Activated T-cell treated with anti-CD3 and anti-CD28 coated beads for 1 hour (primary cell): Measurements from ENCODE around the gene DDC.
"Not testable (repeated sequence)": the region's sequence is repeated elsewhere in the genome, so short reads cannot be mapped to it uniquely, and the experiment has no call there.

Experiments used
- DNase-seq: peaks from one replicate; pipeline ENCODE4 v3.0.0-alpha.2; 2020; ENCODE audit warnings: low read depth

Gene DDC

DNA sequence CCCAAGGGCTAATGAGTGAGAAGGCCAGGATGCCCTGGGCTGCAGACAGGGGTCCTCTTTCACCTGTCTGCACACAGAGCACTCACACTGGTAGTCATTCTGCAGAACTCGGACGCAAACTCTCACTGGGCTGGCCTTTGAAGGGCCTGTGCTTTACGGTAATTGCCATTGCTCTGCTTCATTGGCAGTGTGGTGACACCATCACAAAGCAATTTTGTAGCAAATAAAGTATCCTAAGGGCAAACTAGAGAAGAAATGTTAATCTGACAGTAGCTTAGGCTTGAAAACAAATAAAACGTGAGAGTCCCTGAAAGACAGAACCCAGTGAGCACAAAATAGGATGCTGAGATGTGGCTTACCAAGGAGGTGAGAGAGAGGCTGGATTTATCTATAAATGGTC lies 84.4 kb downstream of the DDC start:
- DNase-seq, result no peak

DNA sequence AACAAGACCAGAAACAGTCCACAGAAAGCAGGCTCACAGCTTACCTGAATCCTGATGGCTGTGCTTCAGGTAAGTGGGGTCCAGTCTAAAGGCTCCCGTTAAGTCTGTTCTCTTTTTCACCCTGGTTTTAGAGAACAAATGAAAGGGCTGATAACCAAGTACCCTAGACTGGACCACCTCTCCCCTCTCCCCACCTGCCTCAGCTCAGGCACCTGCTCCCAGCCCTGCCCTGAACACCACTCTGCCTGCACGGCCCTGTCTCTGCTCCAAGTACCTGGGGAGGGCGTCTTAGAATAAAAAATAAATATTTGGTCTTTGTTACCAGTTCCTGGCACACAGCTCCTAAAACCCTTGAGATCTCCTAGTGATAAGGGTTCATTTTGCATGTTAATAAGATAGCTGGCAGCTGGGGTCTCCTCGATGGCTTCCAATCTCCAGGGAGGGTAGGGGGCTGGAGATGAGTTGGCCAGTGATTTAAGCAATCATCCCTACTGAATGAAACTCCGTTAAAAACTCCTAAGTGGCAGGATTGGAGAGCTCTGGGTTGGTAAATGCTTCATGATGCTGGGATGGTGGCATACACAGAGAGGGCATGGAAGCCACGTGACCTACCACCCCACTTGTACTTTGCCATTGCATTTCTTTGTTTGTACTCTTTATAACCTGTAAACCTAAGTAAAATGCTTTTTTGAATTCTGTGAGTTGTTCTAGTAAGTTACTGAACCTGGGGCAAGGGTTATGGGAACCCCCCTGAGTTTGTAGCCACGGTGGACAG lies 85.3 kb downstream of the DDC start:
- DNase-seq, result no peak

DNA sequence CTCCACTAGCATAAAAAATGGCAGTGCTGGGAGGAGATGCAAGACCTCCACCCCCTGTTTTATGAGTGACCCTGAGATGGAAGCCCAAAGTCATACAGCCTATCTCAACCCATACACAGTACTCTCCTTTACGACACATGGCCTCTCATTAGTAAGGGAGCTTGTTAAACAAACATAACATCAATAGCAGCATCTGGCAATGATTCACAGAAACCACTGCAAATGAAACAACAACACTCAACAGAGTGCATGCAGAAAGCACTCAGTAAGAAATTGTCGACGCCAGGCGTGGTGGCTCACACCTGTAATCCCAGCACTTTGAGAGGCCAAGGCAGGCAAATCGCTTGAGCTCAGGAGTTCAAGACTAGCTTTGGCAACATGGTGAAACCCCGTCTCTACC lies 87.6 kb downstream of the DDC start:
- no peak for DNase-seq

DNA sequence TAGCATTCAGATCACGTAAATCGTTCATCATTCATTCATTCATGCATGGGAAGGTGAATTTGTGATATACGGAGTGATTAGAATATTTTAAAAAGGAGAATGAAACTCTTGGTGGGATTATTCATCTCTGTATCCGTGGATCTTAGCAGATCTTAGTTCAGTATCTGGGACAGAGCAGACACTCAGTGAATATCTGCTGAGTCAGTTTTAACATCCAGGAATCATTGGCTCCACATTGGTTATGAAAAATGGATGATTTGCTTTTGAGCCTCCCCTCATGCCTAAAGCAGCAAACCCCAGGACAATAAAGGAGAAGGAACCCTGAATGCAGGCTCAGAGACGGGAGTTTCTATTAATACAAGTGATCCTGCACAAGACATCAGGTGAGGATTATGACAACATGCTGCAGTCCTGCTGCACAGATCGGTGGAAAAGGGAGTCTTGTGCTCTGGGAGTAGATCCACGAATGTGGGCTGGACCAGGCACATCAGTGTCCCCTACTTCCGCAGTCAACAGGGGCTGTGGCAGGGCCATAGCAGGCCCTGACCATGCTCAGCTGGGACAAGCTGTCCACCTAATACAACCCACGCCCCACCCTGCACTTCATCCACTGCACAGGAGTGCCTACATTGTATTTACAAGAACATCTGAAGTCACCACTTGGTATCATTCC lies 88.1 kb downstream of the DDC start:
- no peak for DNase-seq

DNA sequence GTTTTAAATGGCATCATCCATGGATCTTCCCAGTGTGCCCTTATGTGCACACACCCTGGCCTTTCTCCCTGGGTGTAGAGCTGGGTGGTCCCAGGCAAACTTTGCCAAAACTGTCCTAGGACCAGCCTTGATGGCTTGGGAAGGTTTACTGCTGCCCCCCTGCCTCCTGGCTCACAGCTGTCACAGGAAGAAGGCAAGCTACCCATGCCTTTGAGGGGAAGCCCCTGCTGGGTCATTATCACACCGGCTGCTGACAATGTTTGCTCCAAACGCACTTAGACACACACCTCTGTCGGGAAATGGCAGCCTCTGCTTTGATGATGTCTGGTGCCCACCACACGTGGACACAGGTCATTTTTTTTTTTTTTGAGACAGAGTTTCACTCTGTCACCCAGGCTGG lies 89.9 kb downstream of the DDC start:
- DNase-seq, result no peak

DNA sequence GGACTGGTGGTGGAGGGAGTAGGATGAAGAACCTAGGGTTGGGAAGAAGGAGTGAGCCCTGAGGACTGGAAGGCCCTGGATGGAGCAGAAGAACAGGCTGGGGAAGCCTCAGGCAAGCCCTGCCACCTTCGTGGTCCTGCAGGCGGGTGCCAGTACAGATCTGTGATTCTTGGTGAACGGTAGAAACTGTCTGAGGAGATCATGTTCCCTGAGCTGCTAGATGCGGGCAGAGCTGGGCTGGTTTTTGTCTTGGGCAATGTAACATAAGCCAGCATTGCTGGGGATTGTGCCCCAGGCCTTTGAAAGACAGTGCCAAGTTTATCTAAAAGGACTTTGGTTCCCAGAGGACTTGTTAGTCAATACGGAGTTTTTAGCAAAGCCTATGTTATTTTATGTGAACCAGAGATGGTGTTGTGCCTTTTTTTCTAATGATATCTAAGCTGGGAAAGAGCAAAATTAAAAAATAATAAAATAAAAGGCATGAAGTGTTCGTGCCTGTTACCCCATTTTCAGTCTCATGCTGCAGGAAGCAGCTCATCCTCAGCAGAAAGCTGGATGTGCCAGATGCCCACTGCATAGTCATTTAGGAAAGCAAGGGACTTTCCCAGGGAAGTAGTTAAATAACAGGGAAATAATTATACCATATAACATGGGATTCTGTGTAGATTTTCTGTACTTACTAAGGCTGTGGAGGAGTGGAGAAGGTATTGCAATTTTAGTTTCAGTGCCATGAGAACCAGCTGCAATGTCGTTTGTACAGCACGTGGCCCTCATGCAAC lies 90.6 kb downstream of the DDC start:
- DNase-seq, result no peak

DNA sequence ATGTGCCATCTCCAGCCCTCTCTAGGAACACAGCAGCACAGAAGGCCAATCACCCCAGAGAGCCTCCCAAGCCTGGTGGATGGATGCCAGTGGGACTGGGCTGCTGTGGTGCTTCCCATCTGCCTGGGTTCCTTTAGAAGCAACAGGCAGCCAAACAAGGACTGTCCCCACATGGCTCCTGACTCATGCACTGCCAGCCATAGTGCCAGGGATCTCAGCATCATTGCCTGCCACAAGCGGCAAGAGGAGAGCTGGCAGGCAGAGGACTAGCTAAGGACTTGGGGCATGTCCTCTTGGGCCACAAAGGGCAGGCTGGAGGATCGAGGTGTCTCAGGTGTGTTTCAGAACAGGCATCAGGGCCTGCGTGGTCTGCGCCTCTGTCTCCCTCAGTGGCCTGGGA lies 91.7 kb downstream of the DDC start:
- DNase-seq, result no peak

DNA sequence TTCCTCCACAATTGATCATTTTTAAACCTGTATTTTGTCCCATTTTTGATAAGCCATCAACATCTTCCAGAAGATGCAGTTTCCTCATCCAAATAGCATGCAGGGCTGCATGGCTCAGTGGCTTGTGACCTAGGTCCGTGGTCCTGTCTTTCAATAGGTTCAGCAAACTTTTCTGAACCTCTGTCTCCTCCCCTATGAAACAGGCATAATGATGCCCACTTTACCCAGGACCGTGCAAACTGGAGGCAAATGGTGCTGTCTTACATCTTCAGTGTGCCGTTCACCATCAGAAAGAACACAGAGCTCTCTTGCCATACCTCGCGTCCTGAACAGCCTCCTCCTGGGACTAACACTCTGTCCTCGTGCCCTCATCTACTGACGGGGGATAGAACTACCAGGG lies 92.8 kb downstream of the DDC start:
- DNase-seq, result no peak

DNA sequence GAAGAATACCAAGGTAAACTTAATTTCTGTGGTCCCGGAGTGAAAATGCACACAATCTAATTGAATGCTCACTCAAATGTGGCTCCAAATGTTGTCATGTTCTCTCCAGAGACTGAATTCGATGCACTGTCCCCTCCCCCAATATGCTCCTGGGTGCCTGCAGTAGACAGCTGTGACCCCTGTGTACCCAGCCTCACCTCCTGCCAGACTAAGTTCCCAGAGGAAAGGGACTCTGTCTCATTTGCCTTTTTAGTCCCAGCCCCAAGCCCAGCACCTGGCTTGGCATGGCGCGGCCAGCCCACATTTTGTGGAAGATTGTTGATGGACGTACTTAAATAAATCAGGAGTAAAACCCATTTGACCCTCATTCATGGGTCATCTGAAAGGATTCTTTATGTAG lies 93.2 kb downstream of the DDC start:
- no peak for DNase-seq

DNA sequence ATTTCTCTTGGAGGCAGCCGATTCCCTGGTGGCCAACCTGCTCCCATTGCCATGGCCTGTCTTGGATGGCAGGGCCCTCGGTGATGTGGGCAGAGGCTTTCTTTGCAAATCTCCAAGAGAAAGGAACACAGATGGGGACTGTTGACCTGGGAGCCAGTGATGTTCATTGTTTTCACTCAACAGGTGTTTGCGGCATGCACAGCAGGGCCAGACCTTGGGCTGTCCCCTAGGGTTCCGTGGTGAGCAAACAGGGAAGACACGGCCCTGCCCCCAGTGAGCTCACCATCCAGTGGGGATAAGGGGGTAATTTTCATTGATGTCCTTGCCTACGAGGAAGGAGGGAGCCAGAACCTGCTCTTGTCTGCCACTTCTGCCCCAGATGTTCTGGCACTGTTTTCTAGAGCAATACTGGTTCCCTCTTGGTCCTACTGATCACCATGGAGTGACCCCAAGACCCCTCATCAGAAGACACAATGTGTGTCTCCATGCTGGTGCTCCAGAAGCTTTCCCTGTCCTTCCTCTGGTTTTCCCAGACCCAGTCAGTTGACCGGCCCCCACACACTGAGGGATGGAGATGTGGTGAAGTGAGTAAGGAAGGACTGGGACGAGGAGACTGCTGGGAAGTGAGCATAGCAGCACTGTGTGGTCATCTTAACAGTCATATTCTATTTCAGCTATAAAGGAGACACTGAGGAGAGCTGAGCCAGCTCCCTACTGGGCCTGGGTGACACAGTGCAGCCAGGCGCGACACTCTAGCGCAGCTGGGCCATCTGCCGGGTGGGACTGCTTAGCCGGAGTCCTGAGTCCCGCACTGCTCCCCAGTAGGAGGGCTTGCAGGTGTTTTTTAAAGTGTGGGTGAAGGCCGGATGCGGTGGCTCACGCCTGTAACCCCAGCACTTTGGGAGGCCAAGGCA lies 94.7 kb downstream of the DDC start:
- no peak for DNase-seq

DNA sequence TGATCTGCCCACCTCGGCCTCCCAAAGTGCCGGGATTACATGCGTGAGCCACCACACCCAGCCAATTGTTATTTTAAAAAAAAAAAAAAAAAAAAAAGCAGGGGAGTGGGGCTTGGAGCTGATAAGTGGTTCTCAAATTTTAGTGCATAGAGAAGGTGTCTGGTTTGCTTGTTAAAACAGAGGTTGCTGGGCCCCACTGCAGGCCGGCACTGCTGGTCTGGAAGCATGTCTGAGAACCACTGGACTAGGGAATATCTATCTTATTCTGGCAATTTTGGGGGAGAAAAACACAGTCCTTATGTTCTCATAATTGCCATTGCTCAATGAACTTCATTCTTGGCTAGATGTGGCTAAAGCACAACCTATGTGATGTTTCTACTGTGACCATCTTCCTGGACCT lies 96.0 kb downstream of the DDC start:
- no peak for DNase-seq

DNA sequence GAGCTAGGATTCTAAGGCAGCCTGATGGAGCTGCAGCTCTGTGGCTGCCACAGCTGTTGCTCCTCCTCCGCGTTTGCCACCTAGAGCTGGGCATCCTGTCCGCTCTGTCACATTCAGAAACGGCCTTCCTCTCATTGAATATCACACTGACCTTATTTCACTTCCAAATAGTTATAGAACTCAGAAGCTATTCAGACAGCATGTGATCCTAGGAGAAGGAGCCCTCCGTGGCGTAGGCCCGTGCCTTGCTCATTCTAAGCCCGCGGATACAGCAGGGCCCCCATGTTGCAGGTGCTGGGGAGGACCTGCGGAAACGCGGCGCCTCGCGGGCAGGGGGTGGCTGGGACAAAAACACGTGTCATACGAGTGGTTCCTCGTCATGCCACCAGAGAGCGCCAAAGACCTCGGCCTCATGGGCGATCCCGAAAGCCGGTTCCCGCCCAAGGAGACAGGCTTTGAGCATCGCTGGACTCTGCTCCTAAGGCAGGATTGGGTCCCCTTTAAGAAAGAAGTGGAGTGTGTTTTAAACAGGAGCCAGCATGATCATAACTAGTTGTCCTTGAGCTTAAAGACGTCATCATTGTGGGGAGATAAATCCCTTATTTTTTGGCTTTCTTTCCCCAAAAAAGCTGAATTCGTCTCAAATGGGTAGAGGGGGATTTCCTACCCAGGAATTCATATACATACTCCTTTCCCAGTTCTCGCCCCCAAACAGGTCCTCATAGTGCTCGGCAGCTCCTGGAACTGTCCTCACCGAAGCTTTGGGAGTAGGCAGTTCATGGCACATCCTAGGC lies 97.2 kb downstream of the DDC start:
- peak; percentile 65 for DNase-seq

DNA sequence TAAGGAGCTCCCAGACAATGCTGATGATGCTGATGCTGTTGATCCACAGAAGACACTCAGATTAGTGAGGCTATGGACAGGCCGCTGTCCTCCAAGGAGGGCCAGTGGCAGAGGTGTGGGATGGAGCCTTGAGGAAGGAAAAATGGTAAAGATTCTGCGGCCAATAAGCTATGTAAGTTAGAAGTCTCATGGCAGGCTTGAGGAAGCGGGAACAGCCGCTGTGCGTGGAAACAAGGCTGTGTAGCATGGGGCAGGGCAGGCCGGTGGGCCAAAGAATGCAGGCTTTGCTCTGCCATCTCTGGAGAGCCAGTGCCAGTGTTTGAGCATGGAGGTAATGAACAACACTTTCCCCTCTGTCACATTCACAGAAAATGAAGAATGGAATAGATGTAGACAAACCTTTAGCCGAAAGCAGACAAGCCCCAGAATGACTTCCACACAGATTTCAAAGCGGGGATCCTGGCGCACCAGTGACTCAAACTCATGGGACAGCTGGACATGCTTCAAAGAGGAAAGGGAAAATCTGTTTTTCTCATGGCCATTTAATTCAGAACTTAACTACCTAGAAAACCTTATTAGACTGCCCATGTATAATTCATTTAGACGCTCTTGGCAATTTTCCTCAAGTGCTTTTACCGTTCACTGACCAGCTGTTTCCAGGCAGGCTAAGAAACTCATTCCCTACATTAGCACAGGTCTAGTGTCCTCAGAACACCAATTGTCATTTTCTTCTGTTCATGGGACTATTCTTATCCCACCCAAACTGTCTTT lies 98.2 kb downstream of the DDC start:
- DNase-seq, result no peak

DNA sequence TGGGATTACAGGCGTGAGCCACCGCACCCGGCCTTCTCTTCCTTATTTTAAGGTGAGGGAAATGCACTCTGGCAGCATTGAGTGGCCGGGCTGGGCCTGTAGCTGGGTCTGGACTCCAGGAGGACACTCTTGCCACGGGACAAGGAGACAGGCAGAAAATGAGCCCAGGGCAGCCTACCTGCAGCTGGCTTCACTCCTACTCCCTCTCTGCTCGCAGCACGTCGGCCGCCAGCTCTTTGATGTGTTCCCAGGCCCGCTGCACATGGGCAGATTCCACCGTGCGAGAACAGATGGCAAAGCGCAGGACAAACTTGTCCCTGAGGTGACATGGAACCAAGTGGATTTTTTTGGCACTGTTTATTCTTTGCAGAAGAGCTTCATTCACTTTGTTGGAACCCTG lies 102.2 kb downstream of the DDC start:
- no peak for DNase-seq

DNA sequence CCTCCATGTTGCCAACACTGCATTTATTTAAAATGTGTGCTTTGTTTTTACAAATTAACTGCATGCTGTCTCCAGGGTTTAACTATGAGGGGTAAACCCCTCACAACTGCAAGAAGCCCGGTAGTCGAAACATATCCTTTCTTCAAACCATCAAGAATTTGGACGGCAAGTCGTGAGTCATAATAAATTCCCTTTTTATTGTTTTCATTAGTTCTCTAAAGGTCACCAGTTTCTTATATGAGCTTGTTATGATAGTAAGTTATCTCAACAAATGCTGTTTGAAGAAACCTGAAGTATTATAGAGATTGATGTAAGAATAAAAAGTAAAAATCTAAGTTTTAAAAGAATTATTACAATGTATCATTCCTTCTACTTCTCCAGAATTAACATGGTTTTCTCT lies 102.8 kb downstream of the DDC start:
- DNase-seq, result no peak

DNA sequence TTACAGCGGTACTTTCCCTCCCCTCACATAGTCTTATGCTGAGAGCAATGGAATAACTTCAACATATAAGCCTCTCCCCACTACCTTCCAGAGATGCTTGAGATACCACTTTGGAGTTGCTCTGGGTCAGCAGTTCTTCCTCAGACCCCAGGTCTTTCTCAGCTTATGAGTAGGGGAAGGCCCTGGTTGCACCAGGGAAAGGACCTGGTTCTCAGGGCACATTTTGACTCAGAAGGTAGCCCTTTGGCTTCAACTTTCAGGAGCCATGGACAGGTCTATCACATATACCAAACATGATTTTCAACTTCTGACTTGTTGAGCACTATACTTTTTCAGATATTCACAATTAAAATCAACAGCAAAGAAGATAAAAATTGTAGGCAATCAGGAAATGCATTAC lies 103.5 kb downstream of the DDC start:
- no peak for DNase-seq

DNA sequence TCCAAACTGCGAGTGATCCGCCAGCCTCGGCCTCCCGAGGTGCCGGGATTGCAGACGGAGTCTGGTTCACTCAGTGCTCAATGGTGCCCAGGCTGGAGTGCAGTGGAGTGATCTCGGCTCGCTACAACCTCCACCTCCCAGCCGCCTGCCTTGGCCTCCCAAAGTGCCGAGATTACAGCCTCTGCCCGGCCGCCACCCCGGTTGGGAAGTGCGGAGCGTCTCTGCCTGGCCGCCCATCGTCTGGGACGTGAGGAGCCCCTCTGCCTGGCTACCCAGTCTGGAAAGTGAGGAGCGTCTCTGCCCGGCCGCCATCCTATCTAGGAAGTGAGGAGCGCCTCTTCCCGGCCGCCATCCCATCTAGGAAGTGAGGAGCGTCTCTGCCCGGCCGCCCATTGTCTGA lies 106.0 kb downstream of the DDC start:
- not testable (repeated sequence) for DNase-seq

DNA sequence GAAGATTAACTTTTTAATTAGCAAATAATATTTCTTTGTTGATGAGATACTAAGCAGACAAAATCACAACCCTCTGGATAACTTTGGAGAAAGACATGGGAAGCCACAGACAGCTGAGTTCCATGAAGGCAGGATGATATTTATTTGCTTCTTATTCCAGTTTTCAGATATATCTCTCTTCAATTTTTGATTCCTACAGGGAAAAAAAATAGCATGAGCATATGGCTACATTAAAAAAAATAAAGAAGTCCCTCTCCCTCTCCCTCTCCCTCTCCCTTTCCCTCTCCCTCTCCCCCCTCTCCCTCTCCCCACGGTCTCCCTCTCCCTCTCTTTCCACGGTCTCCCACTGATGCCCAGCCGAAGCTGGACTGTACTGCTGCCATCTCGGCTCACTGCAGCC lies 106.6 kb downstream of the DDC start:
- not testable (repeated sequence) for DNase-seq

DNA sequence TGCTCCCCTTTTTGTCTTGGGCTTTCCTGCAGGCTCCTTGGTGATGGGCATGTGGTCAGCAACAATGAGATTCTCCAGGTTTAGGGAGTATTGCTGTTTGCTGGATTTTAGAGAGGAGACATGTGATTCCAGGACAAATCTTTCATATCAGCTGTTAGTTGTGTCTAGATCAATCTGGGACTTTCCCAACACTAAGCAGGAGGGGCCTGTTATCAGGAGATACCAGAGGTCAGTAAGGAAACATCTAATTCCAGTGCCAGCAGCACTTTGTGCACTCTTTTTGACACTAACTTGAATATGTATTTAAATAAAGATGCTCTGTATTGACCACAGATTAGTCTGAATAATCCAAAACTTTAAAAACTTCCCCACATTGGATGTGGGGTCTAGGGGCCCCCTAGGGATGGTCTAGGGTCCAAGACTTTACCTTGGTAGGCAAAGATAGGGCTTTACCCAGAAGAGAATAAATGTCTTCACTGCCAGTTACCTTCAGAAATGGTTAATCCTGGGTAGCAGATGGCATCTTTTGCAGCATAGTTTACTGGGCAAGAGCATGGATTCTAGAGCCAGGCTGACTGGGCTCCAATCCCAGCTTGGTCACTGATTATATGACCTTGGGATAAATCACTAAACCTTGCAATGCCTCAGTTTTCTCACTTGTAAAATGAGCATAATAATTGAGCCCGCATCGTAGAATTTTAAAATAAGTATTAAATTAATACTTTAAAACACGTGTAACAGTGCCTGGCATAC lies 108.7 kb downstream of the DDC start:
- DNase-seq, result no peak

DNA sequence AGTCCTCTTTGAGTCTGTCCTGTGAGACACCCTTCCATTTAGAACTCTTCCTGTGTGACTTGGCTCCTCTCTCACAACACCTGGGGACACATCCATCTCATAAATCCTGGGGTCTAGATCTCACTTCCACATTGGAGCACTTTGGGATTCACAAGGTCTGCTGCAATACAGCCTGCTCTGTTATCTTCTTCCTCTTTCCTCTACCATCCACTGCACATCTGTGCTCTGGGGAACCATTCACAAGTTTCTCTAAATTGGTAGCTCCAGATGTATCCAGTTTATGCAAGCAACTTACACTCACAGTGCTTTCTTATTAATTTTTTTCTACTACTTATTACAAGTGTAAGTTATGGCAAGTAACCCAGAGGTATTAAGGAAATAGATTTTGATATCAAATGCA lies 109.5 kb downstream of the DDC start:
- no peak for DNase-seq
